ENCODE results near the gene CHST6.
"Not testable (repeated sequence)": the region's sequence is repeated elsewhere in the genome, so short reads cannot be mapped to it uniquely, and the experiment has no call there.

The CHST6 gene

DNA sequence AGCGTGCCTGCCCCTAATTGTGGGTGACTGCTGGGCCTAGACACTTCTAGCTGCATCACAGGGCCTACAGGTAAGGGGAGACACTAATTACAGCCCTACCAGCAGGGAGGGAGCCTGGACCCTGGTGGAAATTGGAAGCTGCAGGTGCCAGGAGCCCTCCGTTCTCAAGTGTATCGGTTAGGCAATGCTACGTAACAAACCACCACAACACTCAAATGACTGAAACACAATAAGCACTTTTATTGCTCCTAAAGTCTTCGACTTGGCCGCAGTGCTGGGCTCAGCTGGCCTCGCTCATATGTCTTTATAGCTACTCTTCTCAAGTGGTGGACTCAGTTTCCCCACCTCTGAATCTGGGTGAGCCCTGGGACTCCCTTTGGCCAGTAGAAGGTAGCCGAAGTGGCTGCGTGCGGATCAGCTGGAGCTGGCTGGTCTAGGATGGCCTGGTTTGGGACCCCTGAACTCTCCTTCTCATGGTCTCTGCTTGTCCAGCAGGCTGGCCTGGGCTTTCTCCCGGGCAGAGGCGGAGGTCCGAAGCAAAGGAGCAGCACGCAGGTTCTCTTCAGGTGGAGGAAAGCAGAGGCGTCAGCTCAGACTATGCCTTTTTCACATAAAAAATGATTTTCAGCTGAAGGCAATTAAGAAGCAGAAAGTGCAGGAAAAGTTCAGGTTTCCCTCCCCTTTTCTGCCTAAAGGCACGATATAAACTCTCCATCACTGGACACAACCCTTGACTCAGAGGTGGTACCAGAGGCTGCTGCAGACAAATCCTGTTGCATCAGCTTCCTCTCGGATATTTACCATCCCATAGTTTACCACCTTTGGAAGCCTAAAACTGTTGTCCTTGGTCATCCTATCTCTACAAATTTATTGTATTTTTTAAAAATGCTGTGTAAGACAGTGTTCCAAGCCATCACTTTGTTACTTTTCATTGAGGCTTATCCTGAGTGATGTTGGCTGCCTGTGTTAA, 22.0 kb downstream of the CHST6 start:
- no peak for DNase-seq

GRCh38 chr16:75471723-75472633, 23.3 kb downstream of the CHST6 start:
- DNase-seq = peak; percentile 12

DNA sequence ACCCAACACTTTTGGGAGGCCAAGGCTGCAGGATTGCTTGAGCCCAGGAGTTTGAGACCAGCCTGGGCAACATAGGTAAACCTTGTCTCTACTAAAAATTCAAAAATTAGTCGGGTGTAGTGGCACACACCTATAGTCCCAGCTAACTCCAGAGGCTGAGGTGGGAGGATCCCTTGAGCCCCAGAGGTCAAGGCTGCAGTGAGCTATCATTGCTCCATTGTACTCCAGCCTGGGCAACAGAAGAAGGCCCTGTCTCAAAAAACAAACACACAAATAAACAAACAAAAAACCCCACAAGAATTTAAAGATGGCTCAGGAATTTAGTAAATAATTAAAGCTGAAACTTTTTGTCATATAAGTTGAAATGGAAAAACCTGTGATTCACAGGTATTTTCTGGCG, 28.5 kb downstream of the CHST6 start:
- DNase-seq = no peak

GRCh38 chr16:75464122-75464918, 30.9 kb downstream of the CHST6 start, which contains the start of gene TMEM170A:
Gene TMEM170A, minus strand, starts transcription at chr16:75464689. Its CDS starts 89 bp downstream, at chr16:75464600.
- peak; percentile 98 for DNase-seq

GRCh38 chr16:75463389-75464121, 31.7 kb downstream of the CHST6 start:
- peak; percentile 10 for DNase-seq

DNA sequence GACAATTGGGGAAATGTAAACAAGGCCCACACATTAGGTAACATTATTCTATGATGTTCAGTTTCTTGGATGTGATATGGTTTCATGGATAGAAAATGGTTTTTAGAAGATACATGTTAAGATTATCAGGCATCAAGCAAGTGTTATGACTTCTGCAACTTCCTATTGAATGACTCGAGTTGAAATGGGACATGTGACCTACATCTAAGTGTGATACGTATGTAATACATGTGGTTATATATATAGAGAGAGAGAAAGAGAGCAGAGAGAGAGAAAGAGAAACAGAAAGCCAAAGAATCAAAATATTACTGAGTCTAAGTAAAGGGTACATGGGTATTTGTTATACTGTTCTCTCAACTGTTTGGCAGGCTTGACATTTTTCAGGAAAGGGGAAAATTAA, 32.4 kb downstream of the CHST6 start:
- no peak for DNase-seq

GRCh38 chr16:75461575-75461974, 33.7 kb downstream of the CHST6 start:
- DNase-seq = no peak

DNA sequence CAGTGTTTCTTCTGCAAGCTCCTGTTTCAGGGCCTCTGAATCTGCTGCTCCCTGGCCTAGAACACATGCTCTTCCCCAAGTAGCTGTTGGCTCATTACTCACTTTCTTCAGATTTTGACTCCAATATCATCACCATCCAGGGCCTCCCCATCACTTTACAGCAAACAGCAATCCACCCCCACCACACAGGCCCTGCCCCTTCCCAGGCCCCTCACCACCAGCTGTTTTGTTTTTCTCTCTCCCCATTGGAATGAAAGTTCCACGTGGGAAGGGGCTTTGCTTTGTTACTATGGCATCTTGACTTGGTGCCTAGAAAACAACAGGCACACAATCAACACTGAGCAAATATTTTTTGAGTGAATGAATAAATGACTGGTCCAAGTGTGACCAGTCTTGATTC, 34.8 kb downstream of the CHST6 start:
- no peak for DNase-seq

DNA sequence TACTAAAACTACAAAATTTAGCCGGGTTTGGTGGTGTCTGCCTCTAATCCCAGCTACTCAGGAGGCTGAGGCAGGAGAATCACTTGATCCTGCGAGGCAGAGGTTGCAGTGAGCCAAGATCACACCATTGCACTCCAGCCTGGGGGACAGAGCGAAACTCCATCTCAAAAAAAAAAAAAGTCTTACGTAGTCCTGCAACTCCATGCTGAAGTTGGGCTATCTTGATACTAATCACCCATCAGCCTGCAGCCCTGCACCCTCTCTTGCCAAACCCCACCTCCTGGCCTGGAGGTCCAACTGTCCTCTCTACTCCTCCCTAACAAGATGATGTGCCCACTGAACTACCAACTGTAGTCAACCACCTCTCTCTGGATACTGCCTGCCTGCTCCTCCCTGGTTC, 35.5 kb downstream of the CHST6 start:
- no peak for DNase-seq

DNA sequence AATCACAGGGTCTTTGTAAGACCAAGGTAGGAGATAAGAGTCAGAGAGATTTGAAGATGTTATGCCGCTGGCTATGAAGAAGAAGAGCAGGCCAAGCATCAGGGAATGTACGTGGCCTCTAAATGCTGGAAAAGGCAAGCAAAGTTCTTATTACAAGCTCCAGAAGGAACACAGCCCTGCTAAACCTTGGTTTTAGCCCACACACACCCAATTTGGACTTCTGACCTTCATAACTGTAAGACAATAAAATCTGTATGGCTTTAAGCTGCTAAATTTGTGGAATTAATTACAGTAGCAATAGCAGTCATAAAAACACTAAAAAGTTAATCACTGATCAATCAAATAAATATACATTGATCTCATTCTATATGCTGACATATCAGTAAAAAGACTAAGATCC, 36.8 kb downstream of the CHST6 start:
- DNase-seq = no peak

DNA sequence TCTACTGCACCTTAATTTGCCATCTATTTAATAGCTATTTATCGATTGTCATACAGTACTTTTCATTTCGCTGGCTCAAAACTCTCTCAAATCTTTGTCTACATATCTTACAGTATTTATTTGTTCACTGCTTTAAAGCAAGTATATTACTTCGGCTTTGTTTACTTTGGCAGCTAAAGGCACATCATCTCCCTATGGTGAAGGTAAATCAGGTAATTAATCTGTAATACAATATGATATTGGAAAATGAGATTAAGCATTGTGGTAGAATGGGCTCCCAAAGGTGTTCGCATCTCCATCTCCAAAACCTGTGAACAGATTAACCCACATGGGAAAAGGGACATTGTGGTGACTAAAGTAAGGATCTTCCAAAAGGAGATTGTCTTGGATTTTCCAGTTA, 37.2 kb downstream of the CHST6 start:
- DNase-seq = no peak

DNA sequence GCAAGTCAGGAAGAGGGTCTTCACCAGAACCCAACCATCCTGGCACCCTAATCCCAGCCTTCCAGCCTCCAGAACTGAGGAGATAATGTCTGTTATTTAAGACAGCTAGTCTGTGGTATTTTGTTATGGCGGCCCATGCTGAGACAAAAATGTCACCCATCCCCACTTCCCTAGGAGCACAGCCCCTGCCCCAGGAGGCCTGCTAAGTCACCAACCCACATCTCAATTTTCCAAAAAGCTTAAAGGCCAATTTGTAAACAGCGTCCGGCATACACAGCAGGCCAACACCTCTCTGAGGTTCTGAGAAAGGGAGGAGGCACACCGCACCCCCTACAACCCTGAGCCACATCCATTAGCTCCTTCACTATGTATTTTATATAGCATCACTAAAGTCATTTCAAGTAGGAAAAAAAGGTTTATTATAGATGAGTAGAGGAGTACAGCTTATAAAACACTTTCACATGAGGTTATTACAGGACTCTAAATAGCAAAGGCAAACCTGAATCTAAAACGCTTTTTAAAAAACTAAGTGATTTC, 37.7 kb downstream of the CHST6 start:
- DNase-seq = no peak

- DNase-seq = no peak
These were observed 38.3 kb downstream of the CHST6 start for GRCh38 chr16:75456971-75457370.

- DNase-seq = not testable (repeated sequence)
These were observed 38.8 kb downstream of the CHST6 start for GRCh38 chr16:75456486-75456885.

- DNase-seq = no peak
These were observed 39.6 kb downstream of the CHST6 start for GRCh38 chr16:75455677-75456076.

DNA sequence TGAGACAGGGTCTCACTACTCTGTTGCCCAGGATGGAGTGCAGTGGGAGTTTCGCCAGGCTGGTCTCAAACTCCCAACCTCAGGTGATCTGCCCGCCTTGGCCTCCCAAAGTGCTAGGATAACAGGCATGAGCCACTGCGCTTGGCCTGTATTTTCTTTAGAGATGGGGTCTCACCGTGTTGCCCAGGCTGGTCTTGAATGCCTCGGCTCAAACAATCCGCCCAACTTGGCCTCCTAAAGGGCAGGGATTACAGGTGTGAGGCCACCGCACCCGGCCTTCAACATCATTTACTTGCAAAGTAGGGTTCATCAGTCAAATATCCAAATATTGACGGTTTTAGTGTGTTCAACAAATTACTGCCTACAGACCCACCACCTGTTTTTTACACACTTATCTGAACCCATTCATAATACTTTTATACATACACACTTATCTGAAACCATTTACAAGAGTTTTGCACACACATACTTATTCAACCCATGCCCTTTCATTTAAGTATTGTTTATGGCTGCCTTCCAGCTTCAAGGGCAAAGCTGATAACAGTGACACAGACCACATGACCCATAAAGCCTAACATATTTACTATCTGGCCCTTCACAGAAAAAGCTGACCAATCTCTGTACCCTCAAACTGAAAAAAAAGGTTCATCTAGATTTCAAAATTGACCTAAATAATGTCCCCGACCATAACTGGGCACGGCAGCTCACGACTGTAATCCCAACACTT, 42.6 kb downstream of the CHST6 start:
- DNase-seq = no peak

DNA sequence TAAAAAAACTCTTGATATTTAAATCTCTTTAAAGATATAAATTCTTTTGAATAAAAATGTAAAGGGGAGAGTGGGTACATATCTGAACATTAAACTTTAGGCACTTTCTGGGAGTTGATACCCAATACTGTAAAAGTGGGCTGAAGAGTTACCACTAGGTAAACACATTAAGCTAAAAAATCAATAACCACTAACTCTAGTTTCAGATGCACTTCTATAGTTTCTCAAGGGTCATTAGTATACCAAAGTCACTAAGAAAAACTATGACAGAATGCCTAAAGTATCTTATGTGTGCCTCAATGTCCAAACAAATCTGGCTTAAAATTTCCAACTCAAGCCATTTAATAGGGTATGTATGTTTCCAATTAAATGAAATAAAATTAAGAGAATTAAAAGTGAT, 48.8 kb downstream of the CHST6 start:
- no peak for DNase-seq

DNA sequence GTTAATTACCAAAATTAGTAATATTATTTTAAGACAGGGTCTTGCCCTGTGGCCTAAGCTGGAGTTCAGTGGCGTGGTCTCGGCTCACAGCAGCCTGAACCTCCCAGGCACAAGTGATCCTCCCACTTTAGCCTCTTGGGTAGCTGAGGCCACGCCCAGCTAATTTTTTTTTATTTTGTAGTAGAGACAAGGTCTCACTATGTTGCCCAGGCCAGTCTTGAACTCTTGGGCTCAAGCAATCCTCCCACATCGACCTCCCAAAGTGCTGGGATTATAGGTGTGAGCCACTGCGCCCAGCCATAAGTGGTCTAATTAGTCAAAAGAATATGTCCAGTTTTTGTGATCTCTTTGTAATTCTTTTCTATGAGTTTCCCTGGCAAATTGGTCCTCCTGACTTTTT, 49.9 kb downstream of the CHST6 start:
- DNase-seq = no peak

DNA sequence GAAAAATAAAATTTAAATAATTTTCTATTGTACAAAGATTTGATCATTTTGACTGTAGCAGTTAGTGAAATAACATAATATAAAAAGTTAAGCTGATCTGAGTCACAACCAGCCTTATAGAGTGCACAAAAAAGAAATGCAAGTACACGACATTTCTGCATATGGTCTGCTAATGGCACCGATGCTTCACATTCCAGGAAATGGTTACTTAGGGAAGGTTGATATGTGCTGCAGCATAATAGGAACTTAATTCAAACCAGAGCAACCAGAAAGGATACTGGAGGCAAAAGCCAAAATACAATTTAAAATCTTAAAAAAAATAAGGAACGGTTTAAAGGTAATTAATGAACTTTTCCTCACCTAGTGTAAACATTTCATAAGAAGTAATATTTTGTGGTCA, 51.9 kb downstream of the CHST6 start:
- DNase-seq = no peak

GRCh38 chr16:75433732-75434413, 61.4 kb downstream of the CHST6 start:
- peak; percentile 87 for DNase-seq

All from stimulated activated naive CD4-positive, alpha-beta T cell treated with Interleukin-2 at 50 U/mL for 16 hours (primary cell).